GM19397 (cell line): Measurements from ENCODE around the gene TAP2.

Experiments used
- ATAC-seq: cut with Tn5 transposase; IDR thresholded peaks from one replicate; pipeline ENCODE4 v1.9.1; 2021; ENCODE audit warnings: mild to moderate bottlenecking, moderate library complexity; ENCODE audit not compliant: unreplicated experiment

The TAP2 gene

GRCh38 chr6:32854376-32855178 lies 16.0 kb upstream of the TAP2 start:
- ATAC-seq, result peak; percentile 11

- peak; percentile 78 for ATAC-seq
Measured at GRCh38 chr6:32853541-32854375, 15.2 kb upstream of the TAP2 start, which contains the start of the genes PSMB9 and TAP1. Gene PSMB9 (plus strand): TSS chr6:32854192. CDS start chr6:32854230, 38 bp downstream. Gene TAP1 (minus strand): TSS chr6:32853704. CDS start chr6:32853636, 68 bp downstream.

GRCh38 chr6:32852844-32853540 lies 14.5 kb upstream of the TAP2 start:
- ATAC-seq, result peak; percentile 12

GRCh38 chr6:32852018-32852843 lies 13.7 kb upstream of the TAP2 start:
- no peak for ATAC-seq

- no peak for ATAC-seq
Measured at GRCh38 chr6:32851025-32851424, 12.5 kb upstream of the TAP2 start.

- ATAC-seq, result no peak
Measured at GRCh38 chr6:32849126-32849525, 10.6 kb upstream of the TAP2 start.

- no peak for ATAC-seq
Measured at GRCh38 chr6:32847795-32848194, 9.3 kb upstream of the TAP2 start.

GRCh38 chr6:32847004-32847403 lies 8.5 kb upstream of the TAP2 start:
- ATAC-seq, result no peak

- ATAC-seq, result no peak
Measured at GRCh38 chr6:32845384-32845884, 6.9 kb upstream of the TAP2 start.

GRCh38 chr6:32844839-32845383 lies 6.4 kb upstream of the TAP2 start:
- ATAC-seq, result no peak

- peak; percentile 64 for ATAC-seq
Measured at GRCh38 chr6:32843979-32844838, 5.7 kb upstream of the TAP2 start, which contains the start of gene PSMB8. Gene PSMB8 (minus strand): TSS chr6:32844047. CDS start chr6:32843996, 51 bp downstream.

GRCh38 chr6:32843331-32843978 lies 4.9 kb upstream of the TAP2 start:
- no peak for ATAC-seq

- ATAC-seq, result no peak
Measured at GRCh38 chr6:32842690-32843089, 4.2 kb upstream of the TAP2 start.

- no peak for ATAC-seq
Measured at GRCh38 chr6:32842021-32842650, 3.6 kb upstream of the TAP2 start.

- ATAC-seq, result no peak
Measured at GRCh38 chr6:32840604-32841246, 2.2 kb upstream of the TAP2 start.

- ATAC-seq, result no peak
Measured at GRCh38 chr6:32839356-32839755, 817 bp upstream of the TAP2 start.

GRCh38 chr6:32837651-32838113 lies 857 bp downstream of the TAP2 start:
- no peak for ATAC-seq
